Right atrium auricular region (tissue), 2 donors: Measurements from ENCODE around the gene GAL3ST2. TPM values are rescaled to one million over a fixed set of nuclear protein-coding genes. Genes with fewer than 3 reads are reported as not detected.

ENCODE experiments used
- DNase-seq: peaks from one replicate; pipeline ENCODE4 v3.0.0-alpha.2; 2019; ENCODE audit warnings: low spot score
- H3K27ac ChIP-seq, 2 donors: fragments of 200-600 bp; sonication (generic); 1 replicate in 1 of 2; 2 replicates in 1 of 2; pipeline ENCODE4 v1.5.1; 2016 to 2019
- H3K27me3 ChIP-seq, 2 donors: fragments of 200-600 bp; sonication (generic); one replicate each; pipeline versions ENCODE4 v1.5.1 to v1.6.0; 2017 to 2019
- H3K36me3 ChIP-seq: fragments of 200-600 bp; sonication (generic); one replicate; pipeline ENCODE4 v1.5.1; 2016
- H3K4me1 ChIP-seq, 2 donors: fragments of 200-600 bp; sonication (generic); one replicate each; pipeline versions ENCODE4 v1.5.1 to v1.6.0; 2017 to 2019
- H3K4me3 ChIP-seq, 2 donors: fragments of 200-600 bp; sonication (generic); 1 replicate in 1 of 2; 2 replicates in 1 of 2; pipeline ENCODE4 v1.5.1; 2017 to 2019; ENCODE audit warnings: mild to moderate bottlenecking in 1 of 2, moderate library complexity in 1 of 2
- H3K9me3 ChIP-seq, 2 donors: fragments of 200-600 bp; sonication (generic); one replicate each; pipeline ENCODE4 v1.5.1; 2019
- CTCF ChIP-seq, 2 donors: fragments of 200-600 bp; sonication (generic); IDR thresholded peaks; one replicate each; pipeline ENCODE4 v1.5.1; 2019; ENCODE audit warnings: antibody characterized with exemption in 2 of 2
- total RNA-seq, 2 donors: library from RNA; depleted of rRNA; stranded (reverse); fragments of >200 nt; gene quantifications; one replicate each; pipeline ENCODE4 v1.1.0, GENCODE V29; 2016

GAL3ST2 gene
- total RNA-seq, 2 donors from 2014 or later = 0.56 to 1.1 TPM

GRCh38 chr2:241750076-241750840 lies 26.4 kb upstream of the GAL3ST2 start:
- Histone ChIP-seq H3K27ac (no peak overlapping the region), H3K4me1 (no peaks in the 10 kb centered on the region), H3K4me3 (no peak overlapping the region), H3K9me3 (no peaks in the 10 kb centered on the region), H3K36me3 (peaks cover 32% of the 10 kb centered on the region), H3K27me3 (no peaks in the 10 kb centered on the region)
- DNase-seq = no peak
- no peak for TF ChIP-seq CTCF (IDR thresholded peaks at IDR 0.05)

- H3K36me3 ChIP-seq = peaks cover 35% of the 10 kb centered on the region
- no peak overlapping the region for H3K27ac ChIP-seq
- no peak for DNase-seq
- TF ChIP-seq CTCF (IDR thresholded peaks at IDR 0.05) = no peak
- no peaks in the 10 kb centered on the region for H3K27me3 ChIP-seq
- no peak overlapping the region for H3K4me3 ChIP-seq
- H3K4me1 ChIP-seq = no peaks in the 10 kb centered on the region
- H3K9me3 ChIP-seq = no peaks in the 10 kb centered on the region
These were observed 25.5 kb upstream of the GAL3ST2 start for GRCh38 chr2:241751152-241751551.

GRCh38 chr2:241751776-241752175 lies 24.8 kb upstream of the GAL3ST2 start:
- H3K9me3 ChIP-seq = no peaks in the 10 kb centered on the region
- DNase-seq = no peak
- H3K4me3 ChIP-seq = no peak overlapping the region

GRCh38 chr2:241752253-241752652 lies 24.4 kb upstream of the GAL3ST2 start:
- H3K4me3 ChIP-seq = no peak overlapping the region
- no peak overlapping the region for H3K27ac ChIP-seq
- H3K9me3 ChIP-seq = no peaks in the 10 kb centered on the region
- H3K36me3 ChIP-seq = peaks cover 44% of the 10 kb centered on the region
- TF ChIP-seq CTCF (IDR thresholded peaks at IDR 0.05) = no peak
- H3K27me3 ChIP-seq = no peaks in the 10 kb centered on the region
- no peaks in the 10 kb centered on the region for H3K4me1 ChIP-seq
- no peak for DNase-seq

More at GRCh38 chr2:241751776-241752175, 24.8 kb upstream of the GAL3ST2 start:
- Histone ChIP-seq H3K27me3 (no peaks in the 10 kb centered on the region), H3K27ac (no peak overlapping the region), H3K36me3 (peaks cover 41% of the 10 kb centered on the region), H3K4me1 (no peaks in the 10 kb centered on the region)
- TF ChIP-seq CTCF (IDR thresholded peaks at IDR 0.05) = no peak

- Histone ChIP-seq H3K27me3 (no peaks in the 10 kb centered on the region), H3K36me3 (peaks cover 44% of the 10 kb centered on the region), H3K4me1 (no peaks in the 10 kb centered on the region), H3K4me3 (no peak overlapping the region), H3K9me3 (no peaks in the 10 kb centered on the region), H3K27ac (no peak overlapping the region)
- no peak for DNase-seq
- TF ChIP-seq CTCF (IDR thresholded peaks at IDR 0.05) = no peak
These were observed 23.8 kb upstream of the GAL3ST2 start for GRCh38 chr2:241752689-241753276.
